Activated CD8-positive, alpha-beta T cell treated with anti-CD3 and anti-CD28 coated beads, Interleukin-2, amount 10 ng/mL, durations not matched to agents 7 days and 5 days (primary cell): ENCODE data around the gene PDGFD. TPM values are rescaled to one million over a fixed set of nuclear protein-coding genes. Genes with fewer than 3 reads are reported as not detected.

Experiments used
- ATAC-seq: fragments of 150-1000 bp; cut with Tn5 transposase; one replicate; pipeline ENCODE4 v1.10.0; 2021; ENCODE audit warnings: moderate library complexity
- CTCF ChIA-PET: fragments of 350-600 bp; sonication (Branson Sonifier 250); formaldehyde crosslinking; loops from one replicate; lab custom pipeline; 2021; ENCODE audit warnings: antibody characterized with exemption; lab: Charles Lee
- POLR2A ChIA-PET: fragments of 350-600 bp; sonication (Branson Sonifier 250); formaldehyde crosslinking; loops from one replicate; lab custom pipeline; 2021; ENCODE audit warnings: antibody characterized with exemption; lab: Charles Lee
- DNase-seq: peaks from one replicate; pipeline ENCODE4 v3.0.0-alpha.2; 2020
- H3K27ac Mint-ChIP-seq: one replicate; pipeline ENCODE4 v1.8.0; 2021; ENCODE audit warnings: mild to moderate bottlenecking, mixed read lengths
- H3K27me3 Mint-ChIP-seq: one replicate; pipeline ENCODE4 v1.8.0; 2021; ENCODE audit warnings: low read depth, mixed read lengths
- H3K36me3 Mint-ChIP-seq: one replicate; pipeline ENCODE4 v1.8.0; 2021; ENCODE audit warnings: low read depth, mixed read lengths
- H3K4me1 Mint-ChIP-seq: one replicate; pipeline ENCODE4 v1.8.0; 2021; ENCODE audit warnings: low read depth, mixed read lengths
- H3K4me3 Mint-ChIP-seq: one replicate; pipeline ENCODE4 v1.8.0; 2021; ENCODE audit warnings: mild to moderate bottlenecking, mixed read lengths
- H3K9me3 Mint-ChIP-seq: one replicate; pipeline ENCODE4 v1.8.0; 2022; ENCODE audit warnings: mixed read lengths; ENCODE audit not compliant: insufficient read depth
- total RNA-seq, 2 experiments: library from RNA; stranded (reverse); gene quantifications; one replicate each; pipeline ENCODE4 v1.2.3, GENCODE V29; 2021

Gene PDGFD
- total RNA-seq, 2 experiments from 2014 or later, result 0.08 TPM; not detected in 1

- no peaks in the 10 kb centered on the region for H3K9me3 Mint-ChIP-seq
- H3K27me3 Mint-ChIP-seq, result no peaks in the 10 kb centered on the region
- ATAC-seq, result no peak
- DNase-seq, result no peak
- H3K27ac Mint-ChIP-seq, result no peak overlapping the region
- no peak overlapping the region for H3K4me3 Mint-ChIP-seq
- H3K4me1 Mint-ChIP-seq, result no peaks in the 10 kb centered on the region
- H3K36me3 Mint-ChIP-seq, result no peaks in the 10 kb centered on the region
- ChIA-PET POLR2A (no interaction called here), CTCF (no interaction called here)
Observed at GRCh38 chr11:104003491-104003890, 160.5 kb downstream of the PDGFD start.

GRCh38 chr11:104001561-104002056, 162.3 kb downstream of the PDGFD start:
- Mint-ChIP-seq H3K9me3 (no peaks in the 10 kb centered on the region), H3K27ac (no peak overlapping the region), H3K4me3 (no peak overlapping the region), H3K4me1 (no peaks in the 10 kb centered on the region), H3K36me3 (no peaks in the 10 kb centered on the region), H3K27me3 (no peaks in the 10 kb centered on the region)
- CTCF ChIA-PET, result no interaction called here
- ATAC-seq, result no peak
- POLR2A ChIA-PET, result no interaction called here
- no peak for DNase-seq

- no peak for DNase-seq
- CTCF ChIA-PET, result no interaction called here
- no peak overlapping the region for H3K4me3 Mint-ChIP-seq
- POLR2A ChIA-PET, result no interaction called here
- H3K27me3 Mint-ChIP-seq, result no peaks in the 10 kb centered on the region
- ATAC-seq, result no peak
- H3K36me3 Mint-ChIP-seq, result no peaks in the 10 kb centered on the region
- no peaks in the 10 kb centered on the region for H3K4me1 Mint-ChIP-seq
- no peaks in the 10 kb centered on the region for H3K9me3 Mint-ChIP-seq
- no peak overlapping the region for H3K27ac Mint-ChIP-seq
Observed at GRCh38 chr11:104000798-104001197, 163.1 kb downstream of the PDGFD start.

GRCh38 chr11:103998826-103999508, 165.0 kb downstream of the PDGFD start:
- no peaks in the 10 kb centered on the region for H3K27me3 Mint-ChIP-seq
- no peak for ATAC-seq
- H3K27ac Mint-ChIP-seq, result no peak overlapping the region
- no peak overlapping the region for H3K4me3 Mint-ChIP-seq
- H3K4me1 Mint-ChIP-seq, result no peaks in the 10 kb centered on the region
- POLR2A ChIA-PET, result no interaction called here
- no peaks in the 10 kb centered on the region for H3K36me3 Mint-ChIP-seq
- H3K9me3 Mint-ChIP-seq, result no peaks in the 10 kb centered on the region
- DNase-seq, result no peak
- CTCF ChIA-PET, result no interaction called here

- no peak for ATAC-seq
- CTCF ChIA-PET, result no interaction called here
Observed at GRCh38 chr11:103997082-103997481, 166.9 kb downstream of the PDGFD start.

GRCh38 chr11:103995896-103996295, 168.1 kb downstream of the PDGFD start:
- Mint-ChIP-seq H3K9me3 (no peaks in the 10 kb centered on the region), H3K36me3 (no peaks in the 10 kb centered on the region), H3K27me3 (no peaks in the 10 kb centered on the region), H3K27ac (no peak overlapping the region), H3K4me3 (no peak overlapping the region), H3K4me1 (no peaks in the 10 kb centered on the region)
- ChIA-PET POLR2A (no interaction called here), CTCF (no interaction called here)
- ATAC-seq (no peak), DNase-seq (no peak)

More at GRCh38 chr11:103997082-103997481, 166.9 kb downstream of the PDGFD start:
- no peak for DNase-seq
- H3K4me1 Mint-ChIP-seq, result no peaks in the 10 kb centered on the region
- H3K4me3 Mint-ChIP-seq, result no peak overlapping the region
- POLR2A ChIA-PET, result no interaction called here
- no peak overlapping the region for H3K27ac Mint-ChIP-seq
- no peaks in the 10 kb centered on the region for H3K9me3 Mint-ChIP-seq
- H3K36me3 Mint-ChIP-seq, result no peaks in the 10 kb centered on the region
- no peaks in the 10 kb centered on the region for H3K27me3 Mint-ChIP-seq

GRCh38 chr11:103994518-103994917, 169.4 kb downstream of the PDGFD start:
- Mint-ChIP-seq H3K27ac (no peak overlapping the region), H3K4me3 (no peak overlapping the region), H3K4me1 (no peaks in the 10 kb centered on the region), H3K36me3 (no peaks in the 10 kb centered on the region), H3K27me3 (no peaks in the 10 kb centered on the region), H3K9me3 (no peaks in the 10 kb centered on the region)
- DNase-seq, result no peak
- no peak for ATAC-seq
- CTCF ChIA-PET, result no interaction called here
- POLR2A ChIA-PET, result no interaction called here

GRCh38 chr11:103994094-103994493, 169.9 kb downstream of the PDGFD start:
- CTCF ChIA-PET, result no interaction called here
- ATAC-seq (no peak), DNase-seq (no peak)
- no peaks in the 10 kb centered on the region for H3K4me1 Mint-ChIP-seq
- no peaks in the 10 kb centered on the region for H3K9me3 Mint-ChIP-seq
- no peaks in the 10 kb centered on the region for H3K27me3 Mint-ChIP-seq
- H3K36me3 Mint-ChIP-seq, result no peaks in the 10 kb centered on the region
- H3K4me3 Mint-ChIP-seq, result no peak overlapping the region
- POLR2A ChIA-PET, result no interaction called here
- H3K27ac Mint-ChIP-seq, result no peak overlapping the region

- Mint-ChIP-seq H3K9me3 (no peaks in the 10 kb centered on the region), H3K27me3 (no peaks in the 10 kb centered on the region), H3K36me3 (no peaks in the 10 kb centered on the region), H3K4me1 (no peaks in the 10 kb centered on the region), H3K4me3 (no peak overlapping the region), H3K27ac (no peak overlapping the region)
- ATAC-seq, result no peak
- ChIA-PET CTCF (no interaction called here), POLR2A (no interaction called here)
- no peak for DNase-seq
Observed at GRCh38 chr11:103993507-103993906, 170.4 kb downstream of the PDGFD start.

- no peaks in the 10 kb centered on the region for H3K36me3 Mint-ChIP-seq
- H3K9me3 Mint-ChIP-seq, result no peaks in the 10 kb centered on the region
- ATAC-seq (no peak), DNase-seq (no peak)
- ChIA-PET POLR2A (no interaction called here), CTCF (no interaction called here)
- H3K27me3 Mint-ChIP-seq, result no peaks in the 10 kb centered on the region
- no peak overlapping the region for H3K27ac Mint-ChIP-seq
- no peaks in the 10 kb centered on the region for H3K4me1 Mint-ChIP-seq
- no peak overlapping the region for H3K4me3 Mint-ChIP-seq
Observed at GRCh38 chr11:103988595-103988969, 175.4 kb downstream of the PDGFD start.

- DNase-seq (no peak), ATAC-seq (no peak)
- POLR2A ChIA-PET, result no interaction called here
- CTCF ChIA-PET, result no interaction called here
- H3K9me3 Mint-ChIP-seq, result no peaks in the 10 kb centered on the region
- no peaks in the 10 kb centered on the region for H3K4me1 Mint-ChIP-seq
- no peaks in the 10 kb centered on the region for H3K36me3 Mint-ChIP-seq
- H3K4me3 Mint-ChIP-seq, result no peak overlapping the region
- H3K27ac Mint-ChIP-seq, result no peak overlapping the region
- no peaks in the 10 kb centered on the region for H3K27me3 Mint-ChIP-seq
Observed at GRCh38 chr11:103987629-103988594, 176.0 kb downstream of the PDGFD start.

GRCh38 chr11:103985041-103985440, 178.9 kb downstream of the PDGFD start:
- CTCF ChIA-PET, result no interaction called here

More at GRCh38 chr11:103985041-103985440, 178.9 kb downstream of the PDGFD start:
- H3K4me1 Mint-ChIP-seq, result no peaks in the 10 kb centered on the region
- H3K27me3 Mint-ChIP-seq, result no peaks in the 10 kb centered on the region
- H3K27ac Mint-ChIP-seq, result no peak overlapping the region
- no peaks in the 10 kb centered on the region for H3K36me3 Mint-ChIP-seq
- DNase-seq (no peak), ATAC-seq (no peak)
- H3K9me3 Mint-ChIP-seq, result no peaks in the 10 kb centered on the region
- POLR2A ChIA-PET, result no interaction called here
- no peak overlapping the region for H3K4me3 Mint-ChIP-seq
